ENCODE measurements around the gene RPL12. TPM values are rescaled to one million over a fixed set of nuclear protein-coding genes. Genes with fewer than 3 reads are reported as not detected.
A peak's percentile ranks its signal among the peaks of the same experiment; 100 is the strongest.

Gene RPL12
- total and polyA plus RNA-seq, 9 of the 15 experiments (the other 6 are each of a cell fraction or from before 2014, with no cell fraction given), result 1,614 to 4,558 (median 2,531) TPM

- intact Hi-C loops (cut with micrococcal nuclease), result loop anchor here (10.0 kb wide), 1 partner anchor 414 kb away; the partner anchor contains the start of gene ST6GALNAC4
- no TSS peak for BruUV-seq (replicated peaks)
- no peaks in the 10 kb centered on the region; the same call in 1 of the 2 replicates for H4K20me1 ChIP-seq (replicated peaks; ENCODE audit: control insufficient read depth, insufficient read depth, low read length)
Measured at GRCh38 chr9:127500399-127500798, 49.2 kb upstream of the RPL12 start.

More at GRCh38 chr9:127500399-127500798, 49.2 kb upstream of the RPL12 start:
- Histone ChIP-seq H3K4me1 (replicated peaks in 1 of 2; ENCODE audit: control insufficient read depth in 2 of 2, insufficient read depth in 2 of 2, low read length in 2 of 2) (peaks cover 6 to 45% of the 10 kb centered on the region in 2 experiments; a peak in 4 of 5 replicates), H3K36me3 (ENCODE audit: control insufficient read depth, insufficient read depth, low read length) (peaks cover 41% of the 10 kb centered on the region; the same call in 2 of the 3 replicates), H3K9me3 (replicated peaks; ENCODE audit: control insufficient read depth, insufficient read depth, low read depth, low read length) (no peaks in the 10 kb centered on the region), H3K4me2 (ENCODE audit: insufficient read depth, low read length) (no peak overlapping the region), H3K27ac (ENCODE audit: extremely low read depth, low read depth, low read length) (no peak overlapping the region), H3K9ac (ENCODE audit: insufficient read depth in 1 of 2, low read depth in 2 of 2, low read length in 2 of 2) (0 out of 4 replicates have a peak overlapping the region, but pooled peaks of 1 of the 2 experiments have one; percentile 42), H3K27me3 (ENCODE audit: control insufficient read depth in 2 of 2, insufficient read depth in 2 of 2, low read length in 2 of 2) (no peaks in the 10 kb centered on the region), H3K9me1 (ENCODE audit: control insufficient read depth, insufficient read depth, low read length) (no peaks in the 10 kb centered on the region), H2AFZ (ENCODE audit: low read depth, low read length) (no peak overlapping the region), H3K79me2 (ENCODE audit: control insufficient read depth, insufficient read depth, low read length) (no peaks in the 10 kb centered on the region), H3K4me3 (no peak overlapping the region)
- ATAC-seq (no peak), DNase-seq (ENCODE audit: extremely low read depth in 1 of 4, low spot score in 3 of 4) (no peak), FAIRE-seq (no peak)
- CTCF ChIA-PET (ENCODE audit: low intra/inter-chr PET ratio), result no interaction called here
- POLR2A ChIA-PET, result interaction anchor here (0.5 to 1.1 kb wide), 2 partner anchors 10 to 53 kb away, joined by 3 read pairs; no protein-coding TSS in a partner anchor
- in situ Hi-C loops (cut with MboI), result loop anchor here (5.0 kb wide), 4 partner anchors 87 to 427 kb away; partner anchors contain the start of genes AK1 and TOR2A
- 72% methylated on average over 6 of the region's 6 CpGs for WGBS (ENCODE audit: insufficient coverage, low coverage, missing lambda C conversion rate)
- TF ChIP-seq KAT7 (CRISPR knock-in tag; IDR thresholded peaks at IDR 0.05; ENCODE audit: borderline replicate concordance) (no peak), ZNF592 (IDR thresholded peaks at IDR 0.05) (no peak), ZBTB17 (CRISPR knock-in tag; IDR thresholded peaks at IDR 0.05) (no peak), GATAD2B (IDR thresholded peaks at IDR 0.05; ENCODE audit: borderline replicate concordance) (no peak), ZNF324 (CRISPR knock-in tag; IDR thresholded peaks at IDR 0.05) (no peak), ZNF3 (CRISPR knock-in tag; IDR thresholded peaks at IDR 0.05) (no peak), JUND (IDR thresholded peaks at IDR 0.05; ENCODE audit: borderline replicate concordance, low read depth, low read length) (no peak), JUND (tag; IDR thresholded peaks at IDR 0.05; ENCODE audit: borderline replicate concordance, low read depth, low read length) (no peak), MEF2A (IDR thresholded peaks at IDR 0.05; ENCODE audit: control insufficient read depth, low read depth, low read length) (no peak), ERF (CRISPR knock-in tag; IDR thresholded peaks at IDR 0.05) (no peak), HNRNPK (IDR thresholded peaks at IDR 0.05; ENCODE audit: low read depth, low read length, poor library complexity, severe bottlenecking) (no peak)
- TF ChIP-seq, protein P1, sequence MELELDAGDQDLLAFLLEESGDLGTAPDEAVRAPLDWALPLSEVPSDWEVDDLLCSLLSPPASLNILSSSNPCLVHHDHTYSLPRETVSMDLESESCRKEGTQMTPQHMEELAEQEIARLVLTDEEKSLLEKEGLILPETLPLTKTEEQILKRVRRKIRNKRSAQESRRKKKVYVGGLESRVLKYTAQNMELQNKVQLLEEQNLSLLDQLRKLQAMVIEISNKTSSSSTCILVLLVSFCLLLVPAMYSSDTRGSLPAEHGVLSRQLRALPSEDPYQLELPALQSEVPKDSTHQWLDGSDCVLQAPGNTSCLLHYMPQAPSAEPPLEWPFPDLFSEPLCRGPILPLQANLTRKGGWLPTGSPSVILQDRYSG (tag; conservative IDR thresholded peaks at IDR 0.05; ENCODE audit: low read depth), result no peak

Data from K562 (cell line).